ENCODE data around the gene CDKN2D.

Gene CDKN2D

DNA sequence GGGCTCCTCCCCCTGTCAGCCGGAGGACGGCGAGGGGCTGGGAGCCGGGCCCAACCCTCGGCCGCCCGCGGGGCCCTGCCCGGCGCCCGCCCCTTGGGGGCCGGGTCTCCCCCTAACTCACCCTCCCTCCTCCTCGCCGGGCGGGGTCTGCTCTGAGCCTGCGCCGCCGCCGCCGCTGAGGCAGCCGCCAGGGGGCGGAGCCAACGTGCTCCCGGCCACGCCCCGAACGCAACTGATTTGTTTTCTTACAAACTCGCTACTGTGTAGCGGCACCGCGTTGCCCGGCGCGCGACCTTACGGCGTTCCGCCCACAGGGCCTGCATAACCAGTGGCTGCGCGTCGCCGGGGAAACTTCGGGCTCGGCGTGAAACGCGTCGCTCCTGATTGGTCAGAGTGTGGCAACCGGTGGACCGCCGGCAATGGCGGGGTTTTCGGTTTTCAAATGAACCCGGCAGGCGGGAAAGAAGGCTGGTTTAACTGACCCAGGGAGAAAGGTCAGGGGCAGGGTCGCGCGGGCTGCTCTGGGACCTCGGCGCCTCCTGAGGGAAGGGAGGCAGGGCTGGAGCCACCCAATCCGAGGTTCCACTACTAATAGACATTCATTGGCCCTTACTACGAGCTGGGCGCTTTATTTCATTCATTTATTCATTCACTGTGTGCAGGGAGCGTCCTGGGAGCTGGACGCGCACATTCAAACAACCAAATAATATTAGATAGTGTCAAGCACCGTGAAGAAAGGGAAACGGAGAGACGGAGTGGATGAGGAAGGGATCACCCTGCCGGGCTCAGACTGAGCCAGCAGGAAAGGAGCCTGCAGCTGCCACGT, at the start of gene CDKN2D:
TSS of gene CDKN2D (minus strand) at position 154 of the 826 bp plus-strand sequence. CDS start 326 bp downstream, outside the sequence.
- peak; percentile 99 for DNase-seq (ENCODE audit: low read depth in 2 of 2)

DNA sequence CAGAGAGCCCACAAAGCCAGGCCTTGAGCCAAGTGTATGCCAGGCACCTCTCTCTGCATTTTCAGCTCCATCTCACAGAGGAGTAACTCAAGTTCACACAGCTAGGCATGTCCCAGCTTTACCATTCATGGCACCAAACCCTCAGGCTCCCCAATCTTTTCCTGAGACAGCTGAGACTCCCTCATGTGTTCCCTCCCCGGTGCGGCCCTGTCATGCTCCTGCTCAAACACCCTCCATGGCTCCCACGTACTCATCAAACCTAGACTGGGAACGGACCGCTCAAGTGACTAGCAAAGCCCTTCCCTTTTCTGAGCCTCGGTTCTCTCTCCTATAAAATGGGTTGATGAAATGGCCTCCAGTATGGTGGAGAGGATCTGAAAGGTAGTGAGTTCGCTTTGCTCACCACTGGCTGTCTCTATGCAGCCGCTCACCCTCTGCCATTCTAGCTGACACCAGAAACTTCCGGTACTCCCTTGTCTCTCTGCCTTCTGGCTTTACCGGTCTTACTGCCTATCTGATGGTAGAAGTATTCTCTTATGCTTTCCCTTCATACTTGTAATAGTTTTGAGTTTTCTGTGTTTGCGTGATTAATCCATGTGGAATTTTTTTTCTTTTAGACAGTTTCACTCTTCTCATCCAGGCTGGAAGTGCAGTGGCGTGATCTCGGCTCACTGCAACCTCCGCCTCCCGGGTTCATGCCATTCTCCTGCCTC, 48.8 kb upstream of the CDKN2D start:
- DNase-seq (ENCODE audit: low read depth in 2 of 2) = no peak

DNA sequence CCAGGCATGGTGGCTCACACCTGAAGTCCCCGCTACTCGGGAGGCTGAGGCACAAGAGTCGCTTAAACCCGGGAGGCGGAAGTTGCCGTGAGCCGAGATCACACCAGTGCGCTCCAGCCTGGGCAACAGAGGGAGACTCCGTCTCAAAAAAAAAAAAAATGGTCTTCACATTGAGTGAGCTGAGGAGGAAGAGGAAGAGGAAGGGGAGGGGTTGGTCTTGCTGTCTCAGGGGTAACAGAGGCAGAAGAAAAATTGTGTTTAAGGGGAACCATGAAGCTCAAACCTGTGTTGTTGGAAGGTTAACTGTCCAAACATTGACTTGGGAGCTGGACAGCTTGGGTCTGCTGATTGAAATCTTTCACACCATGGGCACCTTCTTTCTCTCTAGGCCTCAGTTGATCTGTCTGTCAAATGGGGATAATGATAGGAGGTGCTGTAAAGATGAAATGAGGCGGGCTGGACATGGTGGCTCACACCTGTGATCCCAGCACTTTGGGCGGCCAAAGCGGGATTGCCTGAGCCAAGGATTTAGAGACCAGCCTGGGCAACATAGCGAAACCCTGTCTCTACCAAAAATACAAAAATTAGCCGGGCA, 46.7 kb upstream of the CDKN2D start:
- no peak for DNase-seq (ENCODE audit: low read depth in 2 of 2)

DNA sequence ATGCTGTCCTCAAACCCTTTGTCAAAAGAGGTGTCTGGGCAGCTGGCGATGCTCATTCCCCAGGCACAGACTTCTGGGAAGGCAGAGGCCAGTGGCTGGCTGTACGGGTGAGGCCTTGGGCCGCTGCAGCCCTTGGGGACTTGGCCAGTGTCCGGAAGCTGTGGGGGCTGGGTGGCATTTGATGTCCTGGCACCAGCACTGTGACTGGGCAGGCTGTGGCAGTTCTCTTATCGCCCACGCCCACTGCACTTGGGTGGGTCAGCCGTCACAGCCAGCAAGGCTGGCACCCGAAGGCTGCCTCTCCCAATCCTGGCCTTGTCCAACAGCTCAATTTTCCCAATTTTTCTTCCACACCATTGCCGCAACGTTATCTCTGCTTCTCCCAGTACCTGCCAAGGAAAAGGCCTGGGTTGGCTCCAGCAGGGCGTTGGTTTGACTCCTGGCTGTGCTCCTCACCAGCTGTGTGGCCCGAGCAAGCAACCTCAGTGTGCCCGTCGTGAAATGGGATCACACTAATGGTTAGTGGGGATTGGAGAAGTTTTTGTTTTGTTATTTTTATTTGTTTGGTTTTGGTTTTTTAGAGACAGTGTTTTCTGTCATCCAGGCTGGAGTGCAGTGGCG, 43.8 kb upstream of the CDKN2D start:
- DNase-seq (ENCODE audit: low read depth in 2 of 2) = no peak

DNA sequence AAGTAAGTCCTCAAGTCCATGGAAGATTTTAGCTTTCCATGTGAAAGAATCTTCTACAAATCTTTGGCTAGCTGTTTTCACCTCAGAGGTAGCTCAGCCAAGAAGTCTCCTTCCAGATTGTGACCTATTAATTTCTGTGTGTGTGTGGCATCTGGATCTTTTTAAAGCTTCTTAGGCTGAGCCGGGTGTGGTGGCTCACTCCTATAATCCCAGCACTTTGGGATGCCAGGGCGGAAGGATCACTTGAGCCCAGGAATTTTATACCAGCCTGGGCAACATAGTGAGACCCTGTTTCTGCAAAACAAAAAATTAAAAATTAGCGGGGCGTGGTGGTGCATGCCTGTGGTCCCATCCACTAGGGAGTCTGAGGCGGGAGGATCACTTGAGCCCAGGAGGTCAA, 43.1 kb upstream of the CDKN2D start:
- DNase-seq (ENCODE audit: low read depth in 2 of 2) = no peak

DNA sequence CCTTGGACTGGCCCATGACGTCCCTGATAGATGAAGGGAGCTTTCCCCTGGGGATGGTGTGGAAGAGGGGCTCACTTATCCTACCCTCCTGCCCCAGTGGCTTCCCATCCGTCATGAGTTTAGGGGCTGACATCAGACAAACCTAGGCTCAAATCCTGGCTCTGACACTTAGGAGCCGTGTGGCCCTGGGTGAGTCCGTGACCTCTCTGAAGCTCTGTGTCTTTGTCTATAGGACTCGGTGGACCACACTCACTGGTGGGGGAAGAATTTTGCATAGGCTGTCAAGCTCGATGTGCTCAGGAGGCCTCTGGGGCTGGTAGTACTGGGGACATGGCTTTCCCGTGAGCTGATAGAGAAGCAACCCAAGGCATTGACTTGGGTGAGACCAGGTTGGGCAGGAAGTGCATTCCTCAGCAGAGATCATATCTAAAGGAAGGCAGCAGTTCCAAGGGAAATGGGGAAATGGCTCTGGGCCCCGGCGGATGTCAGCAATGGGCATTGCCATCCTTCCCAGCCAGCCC, 35.7 kb upstream of the CDKN2D start:
- no peak for DNase-seq (ENCODE audit: low read depth in 2 of 2)

DNA sequence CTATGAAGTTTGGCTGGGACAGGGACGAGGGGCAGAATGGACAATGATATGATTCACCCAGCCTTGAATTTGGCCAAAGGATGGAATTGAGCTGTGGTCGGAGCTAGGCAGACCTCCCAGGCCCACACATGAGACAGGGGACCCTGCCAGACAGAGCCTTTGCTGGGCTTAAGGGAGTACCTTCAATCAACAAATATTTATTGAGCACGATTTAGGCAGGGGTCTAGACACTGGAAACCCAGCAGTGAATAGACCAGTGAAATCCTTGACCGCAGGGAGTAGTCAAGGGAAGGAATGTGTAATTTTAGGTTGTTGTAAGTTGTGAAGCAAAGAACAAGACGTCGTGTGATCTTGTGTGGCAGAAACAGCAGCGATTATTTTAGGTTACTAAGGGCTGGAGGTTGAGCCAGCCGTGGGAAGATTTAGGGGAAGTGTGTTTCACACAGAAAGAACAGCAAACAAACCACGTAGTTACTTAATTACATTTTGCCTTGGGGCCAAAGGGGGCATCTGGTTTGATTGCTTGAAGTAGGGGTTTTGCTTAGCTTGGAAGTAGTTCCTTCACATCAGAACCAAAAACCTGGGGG, 35.2 kb upstream of the CDKN2D start:
- DNase-seq (ENCODE audit: low read depth in 2 of 2) = no peak

DNA sequence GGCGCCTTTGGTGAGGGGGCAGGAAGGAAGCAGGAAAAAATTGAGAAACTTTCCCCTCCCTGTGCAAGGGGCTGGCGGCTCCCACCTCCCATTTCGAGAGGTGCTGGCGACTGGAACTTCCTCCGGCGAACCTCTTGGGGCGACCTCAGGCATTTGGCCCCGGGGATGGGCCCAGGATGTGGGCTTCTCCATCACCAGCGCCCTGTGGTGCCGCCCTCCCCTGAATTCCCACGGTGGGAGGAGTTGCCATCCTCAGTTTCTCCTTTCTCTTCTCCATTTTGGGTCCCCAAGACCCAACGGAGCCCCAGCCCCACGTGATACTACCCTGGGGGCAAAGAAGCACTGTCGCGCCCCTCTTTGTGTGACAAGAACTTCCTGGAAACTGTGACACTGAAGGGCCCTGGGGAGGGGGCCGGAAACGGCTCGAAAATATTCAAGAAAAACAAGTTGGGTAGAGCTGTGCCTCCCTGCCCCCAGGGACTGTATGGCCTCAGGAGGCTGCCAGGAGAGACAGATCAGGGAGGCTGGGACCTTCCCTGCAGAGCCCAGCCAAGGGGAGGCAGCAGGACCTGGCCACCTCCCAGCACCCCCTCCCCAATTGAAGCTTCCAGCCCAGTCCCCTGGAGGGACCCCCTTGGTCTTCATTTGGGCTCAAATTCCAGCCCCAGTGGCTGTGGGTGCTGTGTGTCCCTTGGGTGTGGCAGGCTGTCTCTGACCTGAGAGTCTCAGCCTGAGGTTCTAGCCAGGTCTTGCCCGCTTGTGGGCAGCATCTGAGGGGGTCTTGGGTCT, 34.5 kb upstream of the CDKN2D start:
- DNase-seq (ENCODE audit: low read depth in 2 of 2) = peak; percentile 61 to 74

DNA sequence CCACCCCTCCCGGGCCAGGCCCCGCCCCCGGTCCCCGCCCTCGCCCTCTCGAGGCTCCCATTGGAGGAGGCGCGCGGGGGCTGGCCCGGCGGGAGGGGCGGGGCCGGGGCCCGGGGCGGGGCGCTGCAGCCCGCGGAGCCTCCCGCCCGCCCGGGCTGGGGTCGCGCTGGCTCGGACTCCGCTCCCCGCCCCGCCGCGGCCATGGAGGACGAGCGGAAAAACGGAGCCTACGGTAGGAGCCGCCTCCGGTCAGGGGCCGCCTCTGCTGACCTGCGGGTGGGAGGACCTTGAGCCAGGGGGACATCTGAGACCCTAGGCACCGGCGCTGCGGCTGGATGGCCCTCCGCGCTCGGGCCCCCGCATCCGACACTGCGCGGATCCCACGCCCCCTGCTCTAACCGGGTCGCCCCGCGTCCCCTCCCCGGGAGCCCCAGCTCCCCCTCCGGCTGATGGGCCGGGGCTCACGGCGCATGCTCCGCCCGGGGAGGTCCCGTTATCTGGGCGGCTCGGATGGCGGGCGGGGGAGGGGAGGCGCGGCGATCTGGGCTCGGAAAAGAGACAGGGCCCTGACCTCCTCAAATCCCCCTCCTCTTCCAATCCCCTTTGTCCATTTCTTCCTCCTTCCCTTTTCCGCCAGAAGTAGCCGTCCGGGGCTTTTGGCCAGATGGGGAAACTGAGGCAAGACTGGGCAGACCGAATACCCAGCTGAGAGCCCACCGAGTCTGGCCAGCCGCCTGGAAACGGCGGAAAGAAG, 33.7 kb upstream of the CDKN2D start:
- DNase-seq (ENCODE audit: low read depth in 2 of 2) = peak; percentile 74 to 79

DNA sequence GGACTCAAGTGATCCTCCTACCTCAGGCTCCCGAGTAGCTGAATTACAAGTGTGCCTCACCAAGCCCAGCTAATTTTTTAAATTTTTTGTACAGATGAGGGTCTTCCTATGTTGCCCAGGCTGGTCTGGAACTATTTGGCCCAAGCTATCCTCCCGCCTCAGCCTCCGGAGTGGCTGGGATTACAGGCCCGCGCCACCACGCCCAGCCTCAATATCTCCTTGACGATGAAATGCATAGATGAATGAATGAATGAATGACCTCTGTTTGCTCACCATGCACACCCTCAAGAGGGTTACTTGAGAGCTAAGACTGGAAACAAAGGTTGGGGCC, 33.2 kb upstream of the CDKN2D start:
- DNase-seq (ENCODE audit: low read depth in 2 of 2) = no peak

DNA sequence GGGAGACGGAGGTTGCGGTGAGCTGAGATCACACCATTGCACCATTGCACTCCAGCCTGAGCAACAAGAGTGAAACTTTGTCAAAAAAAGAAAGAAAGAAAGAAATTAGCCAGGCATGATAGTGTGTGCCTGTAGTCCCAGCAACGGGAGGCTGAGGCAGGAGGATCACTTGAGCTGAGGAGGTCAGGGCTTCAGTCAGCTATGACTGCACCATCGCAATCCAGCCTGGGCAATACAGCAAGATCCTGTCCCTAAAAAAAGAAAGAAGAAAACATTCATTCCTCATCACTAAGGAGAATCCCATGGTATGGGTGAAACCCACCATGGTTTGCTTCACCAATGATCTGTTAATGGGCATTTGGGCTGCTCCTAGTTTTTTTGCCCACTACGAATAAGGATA, 31.4 kb upstream of the CDKN2D start:
- DNase-seq (ENCODE audit: low read depth in 2 of 2) = no peak

DNA sequence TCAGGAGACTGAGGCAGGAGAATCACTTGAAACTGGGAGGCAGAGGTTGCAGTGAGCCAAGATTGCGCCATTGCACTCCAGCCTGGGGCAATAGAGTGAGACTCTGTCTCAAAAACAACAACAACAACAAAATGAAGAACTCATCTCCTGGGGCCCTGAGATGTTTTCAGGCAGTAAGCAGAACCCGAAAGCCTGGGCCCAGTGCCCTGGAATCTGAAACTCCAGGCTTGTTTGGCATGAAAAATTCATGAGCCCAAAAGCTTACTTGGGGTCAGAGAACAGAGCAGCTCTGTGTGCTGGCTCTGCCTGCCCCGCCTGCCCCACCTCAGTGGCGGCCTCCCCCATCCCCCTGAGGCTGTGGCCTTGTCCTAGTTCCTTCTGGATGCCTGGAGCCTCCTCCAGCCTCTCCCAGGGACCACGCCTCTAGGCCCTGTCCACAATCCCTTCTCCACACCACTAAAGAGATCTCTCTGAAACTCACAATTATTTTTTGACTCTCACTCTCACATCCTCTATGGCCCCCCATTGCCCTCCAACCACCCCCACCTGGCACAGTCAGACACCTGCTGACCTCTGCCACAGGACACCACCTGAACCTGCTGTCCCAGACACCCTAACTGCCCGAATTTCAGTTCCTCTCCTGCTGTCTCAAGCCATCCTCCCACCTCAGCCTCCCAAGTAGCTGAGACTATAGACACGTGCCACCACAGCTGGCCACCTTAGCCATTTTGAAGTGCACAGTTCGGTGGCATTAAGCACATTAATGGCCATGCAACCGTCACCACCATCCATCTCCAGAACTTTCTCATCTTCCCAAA, 25.2 kb upstream of the CDKN2D start:
- no peak for DNase-seq (ENCODE audit: low read depth in 2 of 2)

DNA sequence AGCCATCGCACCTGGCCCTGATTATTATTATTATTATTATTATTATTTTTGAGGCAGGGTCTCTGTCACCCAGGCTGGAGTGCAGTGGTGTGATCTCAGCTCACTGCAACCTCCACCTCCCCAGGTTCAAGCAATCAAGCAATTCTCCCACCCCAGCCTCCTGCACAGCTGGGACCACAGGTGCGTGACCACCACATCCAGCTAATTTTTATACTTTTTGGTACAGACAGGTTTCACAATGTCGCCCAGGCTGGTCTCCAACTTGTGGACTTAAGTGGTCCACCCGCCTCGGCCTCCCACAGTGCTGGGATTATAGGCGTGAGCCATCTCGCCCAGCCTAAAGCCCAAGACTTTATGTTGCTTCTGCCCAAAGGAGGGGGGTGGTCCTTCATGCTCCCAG, 24.4 kb upstream of the CDKN2D start:
- no peak for DNase-seq (ENCODE audit: low read depth in 2 of 2)

DNA sequence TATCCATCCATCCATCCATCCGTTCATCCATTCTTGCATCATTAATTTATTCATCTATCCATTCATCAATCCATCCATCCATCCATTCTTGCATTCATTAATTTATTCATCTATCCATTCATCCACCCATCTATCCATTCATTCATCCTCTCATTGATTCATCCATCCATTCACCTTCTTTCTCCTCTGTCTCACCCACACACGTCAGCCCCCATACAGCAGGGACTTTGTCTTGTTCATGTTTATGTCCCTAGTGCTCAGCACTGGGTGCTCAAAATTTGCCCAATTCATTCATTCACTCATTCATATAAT, 19.0 kb upstream of the CDKN2D start:
- no peak for DNase-seq (ENCODE audit: low read depth in 2 of 2)

DNA sequence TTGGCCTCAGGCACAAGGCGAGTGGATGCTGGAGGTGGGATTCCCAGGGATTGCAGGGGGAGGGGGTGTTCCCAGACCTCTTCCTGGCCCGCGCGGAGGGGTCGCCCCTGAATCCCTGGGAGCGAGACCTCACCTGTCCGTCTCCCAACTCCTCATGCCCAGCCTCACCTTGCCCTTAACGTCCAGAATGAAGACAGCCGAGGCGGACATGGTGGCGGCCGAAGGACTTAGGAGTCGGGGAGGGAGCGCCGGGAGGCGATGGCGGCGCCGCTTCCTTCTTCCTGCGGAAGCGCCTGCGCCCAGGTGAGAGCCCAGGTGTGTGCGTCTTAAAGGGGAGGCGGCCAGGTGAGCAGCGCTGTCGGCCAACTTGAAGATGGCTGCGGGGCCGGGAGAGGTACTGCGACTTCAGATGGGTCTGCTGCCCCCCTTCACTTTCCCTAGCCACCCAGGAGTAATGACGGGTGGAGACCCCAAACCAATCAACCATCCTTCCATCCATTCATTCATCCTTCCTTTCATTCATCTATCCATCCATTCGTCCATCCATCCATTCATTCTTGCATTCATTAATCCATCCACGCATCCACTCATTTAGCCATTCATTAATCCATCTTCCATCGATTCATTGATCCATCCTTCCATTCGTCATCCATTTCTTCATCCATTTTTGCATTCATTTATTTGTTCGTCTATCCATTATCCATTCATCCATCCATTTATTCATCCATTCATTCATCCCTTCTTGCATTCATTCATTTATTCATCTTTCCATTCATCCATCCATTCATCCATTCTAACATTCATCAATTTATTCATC, 18.5 kb upstream of the CDKN2D start, which contains the start of gene AP1M2:
TSS of gene AP1M2 (minus strand) at position 291 of the 817 bp plus-strand sequence. CDS start at position 210, 81 bp downstream.
- DNase-seq (ENCODE audit: low read depth in 2 of 2) = no peak

DNA sequence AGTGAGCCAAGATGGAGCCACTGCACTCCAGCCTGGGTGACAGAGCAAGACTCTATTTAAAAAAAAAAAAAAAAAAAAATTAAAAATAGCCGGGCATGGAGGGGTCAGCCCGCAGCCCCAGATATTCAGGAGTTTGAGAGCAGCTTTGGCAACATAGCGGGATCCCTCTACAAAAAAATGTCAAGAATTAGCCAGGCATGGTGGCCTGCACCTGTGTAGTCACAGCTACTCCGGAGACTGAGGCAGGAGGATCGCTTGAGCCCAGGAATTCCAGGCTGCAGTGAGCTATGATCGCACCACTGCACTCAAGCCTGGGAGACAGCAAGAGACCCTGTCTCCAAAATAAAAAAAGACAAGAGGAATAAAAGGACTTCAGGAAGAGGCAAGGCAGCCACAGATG, 17.6 kb upstream of the CDKN2D start:
- no peak for DNase-seq (ENCODE audit: low read depth in 2 of 2)

DNA sequence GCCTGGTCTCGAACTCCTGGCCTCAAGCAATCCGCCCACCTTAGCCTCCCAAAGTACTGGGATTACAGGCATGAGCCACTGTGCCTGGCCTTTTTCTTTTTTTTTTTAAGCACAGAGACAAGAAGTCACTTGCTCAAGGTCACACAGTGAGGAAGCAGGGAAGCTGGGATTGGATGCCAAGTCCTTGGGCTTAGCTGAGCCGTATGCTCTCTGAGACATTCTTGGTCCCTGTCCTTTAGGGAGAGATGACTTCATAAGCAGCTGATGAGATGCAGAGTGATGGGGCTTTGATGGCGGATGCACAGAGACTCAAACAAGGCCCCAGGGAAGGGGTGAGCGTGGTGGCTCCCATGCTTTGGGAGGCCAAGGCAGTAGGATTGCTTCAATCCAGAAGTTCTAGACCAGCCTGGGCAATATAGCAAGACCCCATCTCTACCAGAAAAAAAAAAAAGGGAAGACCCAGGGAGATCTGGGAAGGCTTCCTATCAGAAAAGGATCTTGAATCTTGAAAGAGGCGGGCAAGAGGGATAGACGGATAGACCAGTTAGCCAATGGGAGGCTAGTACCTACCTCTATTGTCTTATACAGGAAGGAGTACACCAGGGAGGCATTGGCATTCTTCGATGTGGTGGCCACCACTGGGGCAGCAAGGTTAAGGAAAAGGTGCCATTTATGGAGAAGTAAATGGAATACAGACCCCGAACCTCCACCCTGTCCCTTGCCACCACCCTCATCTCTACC, 14.4 kb upstream of the CDKN2D start:
- DNase-seq (ENCODE audit: low read depth in 2 of 2) = no peak

DNA sequence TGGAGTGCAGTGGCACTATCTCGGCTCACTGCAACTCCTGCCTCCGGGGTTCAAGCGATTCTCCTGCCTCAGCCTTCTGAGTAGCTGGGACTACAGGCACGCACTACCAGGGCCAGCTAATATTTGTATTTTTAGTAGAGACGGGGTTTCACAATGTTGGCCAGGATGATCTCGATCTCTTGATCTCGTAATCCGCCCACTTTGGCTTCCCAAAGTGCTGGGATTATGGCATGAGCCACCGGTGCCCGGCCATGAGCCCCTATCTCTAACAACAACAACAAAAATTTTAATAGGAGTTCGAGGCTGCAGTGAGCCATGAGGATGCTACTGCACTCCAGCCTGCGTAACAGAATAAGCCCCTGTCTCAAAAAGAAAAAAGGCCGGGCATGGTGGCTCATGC, 13.3 kb upstream of the CDKN2D start:
- no peak for DNase-seq (ENCODE audit: low read depth in 2 of 2)
